HEK293 (cell line): ENCODE results near the gene PRSS12.

Experiments
- CTCF ChIP-seq: fragments of 450-650 bp; formaldehyde crosslinking; IDR thresholded peaks from 2 replicates; pipeline ENCODE4 v1.5.1; 2016; ENCODE audit warnings: missing biosample characterization, missing genetic modification characterization
- GFI1B ChIP-seq: fragments of 450-650 bp; formaldehyde crosslinking; IDR thresholded peaks from 2 replicates; pipeline ENCODE4 v1.5.1; 2016; ENCODE audit warnings: missing biosample characterization, missing genetic modification characterization
- KLF9 ChIP-seq: fragments of 450-650 bp; formaldehyde crosslinking; IDR thresholded peaks from 2 replicates; pipeline ENCODE4 v1.5.1; 2016; ENCODE audit warnings: missing biosample characterization, missing genetic modification characterization, low read depth
- TCF7L2 ChIP-seq: IDR thresholded peaks from 2 replicates; pipeline ENCODE4 v1.6.1; 2011; ENCODE audit warnings: low read depth, mild to moderate bottlenecking, inconsistent platforms, low read length, moderate library complexity, borderline replicate concordance
- WT1 ChIP-seq: fragments of 450-650 bp; formaldehyde crosslinking; IDR thresholded peaks from 2 replicates; pipeline ENCODE4 v1.5.1; 2016; ENCODE audit warnings: missing biosample characterization, missing genetic modification characterization
- ZNF24 ChIP-seq: fragments of 450-650 bp; formaldehyde crosslinking; IDR thresholded peaks from 2 replicates; pipeline ENCODE4 v1.5.1; 2016; ENCODE audit warnings: missing biosample characterization, missing genetic modification characterization
- ZNF280D ChIP-seq: fragments of 450-650 bp; formaldehyde crosslinking; IDR thresholded peaks from 2 replicates; pipeline ENCODE4 v1.5.1; 2016; ENCODE audit warnings: missing biosample characterization, missing genetic modification characterization
- ZNF302 ChIP-seq: fragments of 450-650 bp; formaldehyde crosslinking; IDR thresholded peaks from 2 replicates; pipeline ENCODE4 v1.5.1; 2016; ENCODE audit warnings: missing biosample characterization, missing genetic modification characterization, low read depth
- ZNF513 ChIP-seq: fragments of 450-650 bp; IDR thresholded peaks from 2 replicates; pipeline ENCODE4 v1.5.1; 2018; ENCODE audit warnings: missing biosample characterization, missing genetic modification characterization
- TF ChIP-seq, protein P1 (sequence below): sonication (generic); formaldehyde crosslinking; IDR thresholded peaks from 2 replicates; pipeline ENCODE4 v1.8.1; 2022; ENCODE audit warnings: mild to moderate bottlenecking, moderate library complexity, missing genetic modification reagents
- TF ChIP-seq, protein P2 (sequence below): fragments of 450-650 bp; formaldehyde crosslinking; IDR thresholded peaks from 2 replicates; pipeline ENCODE4 v1.5.1; 2017; ENCODE audit warnings: missing biosample characterization, mild to moderate bottlenecking, missing genetic modification characterization, moderate library complexity

DNA sequence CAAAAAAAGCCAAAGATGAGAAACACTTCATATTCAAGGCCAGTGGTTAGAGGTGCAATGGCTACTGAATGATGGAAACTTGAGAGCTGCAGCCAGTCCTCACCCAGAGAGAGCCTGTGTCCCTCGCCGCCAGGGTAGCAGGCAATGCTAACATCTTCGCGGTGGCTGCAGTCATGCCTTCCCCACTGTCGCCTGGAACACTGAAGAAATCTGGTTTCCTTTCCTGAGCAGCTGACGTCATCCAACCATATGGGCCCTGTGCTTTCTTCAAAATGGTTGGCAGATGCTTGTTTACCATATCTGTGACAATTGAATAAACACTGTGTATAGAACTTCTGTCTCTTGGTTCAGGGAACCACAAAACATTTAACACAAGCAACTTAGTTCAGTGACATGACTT, 39.7 kb downstream of the PRSS12 start:
- TF ChIP-seq ZNF513 (tag by site-specific recombination) = no peak
- TF ChIP-seq, protein P1, sequence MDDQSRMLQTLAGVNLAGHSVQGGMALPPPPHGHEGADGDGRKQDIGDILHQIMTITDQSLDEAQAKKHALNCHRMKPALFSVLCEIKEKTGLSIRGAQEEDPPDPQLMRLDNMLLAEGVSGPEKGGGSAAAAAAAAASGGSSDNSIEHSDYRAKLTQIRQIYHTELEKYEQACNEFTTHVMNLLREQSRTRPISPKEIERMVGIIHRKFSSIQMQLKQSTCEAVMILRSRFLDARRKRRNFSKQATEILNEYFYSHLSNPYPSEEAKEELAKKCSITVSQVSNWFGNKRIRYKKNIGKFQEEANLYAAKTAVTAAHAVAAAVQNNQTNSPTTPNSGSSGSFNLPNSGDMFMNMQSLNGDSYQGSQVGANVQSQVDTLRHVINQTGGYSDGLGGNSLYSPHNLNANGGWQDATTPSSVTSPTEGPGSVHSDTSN (CRISPR knock-in tag) = no peak
- TF ChIP-seq GFI1B (tag by site-specific recombination) = no peak
- no peak for TF ChIP-seq CTCF (tag by site-specific recombination)
- TF ChIP-seq TCF7L2 = no peak
- TF ChIP-seq ZNF280D (tag by site-specific recombination) = no peak
- TF ChIP-seq KLF9 (tag by site-specific recombination) = no peak
- TF ChIP-seq WT1 (tag by site-specific recombination) = no peak
- no peak for TF ChIP-seq ZNF302 (tag by site-specific recombination)
- no peak for TF ChIP-seq ZNF24 (tag by site-specific recombination)
- TF ChIP-seq, protein P2, sequence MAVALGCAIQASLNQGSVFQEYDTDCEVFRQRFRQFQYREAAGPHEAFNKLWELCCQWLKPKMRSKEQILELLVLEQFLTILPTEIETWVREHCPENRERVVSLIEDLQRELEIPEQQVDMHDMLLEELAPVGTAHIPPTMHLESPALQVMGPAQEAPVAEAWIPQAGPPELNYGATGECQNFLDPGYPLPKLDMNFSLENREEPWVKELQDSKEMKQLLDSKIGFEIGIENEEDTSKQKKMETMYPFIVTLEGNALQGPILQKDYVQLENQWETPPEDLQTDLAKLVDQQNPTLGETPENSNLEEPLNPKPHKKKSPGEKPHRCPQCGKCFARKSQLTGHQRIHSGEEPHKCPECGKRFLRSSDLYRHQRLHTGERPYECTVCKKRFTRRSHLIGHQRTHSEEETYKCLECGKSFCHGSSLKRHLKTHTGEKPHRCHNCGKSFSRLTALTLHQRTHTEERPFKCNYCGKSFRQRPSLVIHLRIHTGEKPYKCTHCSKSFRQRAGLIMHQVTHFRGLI = no peak
